T47D (cell line): ENCODE data around the gene JUP.
A peak's percentile ranks its signal among the peaks of the same experiment; 100 is the strongest.

ENCODE experiments used
- DNase-seq, 2 experiments: peaks; one replicate each; pipeline versions ENCODE4 v3.0.0 to v3.0.0-alpha.2; 2011 to 2012; ENCODE audit warnings: low read depth in 1 of 2, low spot score in 1 of 2
- JUND ChIP-seq: IDR thresholded peaks from 2 replicates; pipeline ENCODE4 v1.6.1; 2012; ENCODE audit warnings: low read depth
- in situ Hi-C: cut with HindIII; loops from 2 replicates; pipeline ENCODE4 v1.10.0; 2016; ENCODE audit warnings: low sequenced_read_pairs, low pct_unique_long_range_greater_than_20kb

The JUP gene

GRCh38 chr17:41750862-41751261 is 35.6 kb downstream of the JUP start:
- no peak for TF ChIP-seq JUND
- in situ Hi-C loops, result no loop called here
- no peak for DNase-seq

GRCh38 chr17:41748275-41748674 is 38.2 kb downstream of the JUP start:
- in situ Hi-C loops, result no loop called here
- DNase-seq, result no peak
- TF ChIP-seq JUND, result no peak

GRCh38 chr17:41741709-41742108 is 44.8 kb downstream of the JUP start:
- in situ Hi-C loops, result no loop called here
- DNase-seq, result no peak
- TF ChIP-seq JUND, result no peak

GRCh38 chr17:41740506-41740905 is 46.0 kb downstream of the JUP start:
- no peak for TF ChIP-seq JUND
- no peak for DNase-seq
- in situ Hi-C loops, result no loop called here

- TF ChIP-seq JUND, result no peak
- in situ Hi-C loops, result no loop called here
- no peak for DNase-seq
Measured at GRCh38 chr17:41739661-41740352, 46.7 kb downstream of the JUP start.

GRCh38 chr17:41738801-41739112 is 47.8 kb downstream of the JUP start:
- no peak for TF ChIP-seq JUND
- no peak for DNase-seq
- in situ Hi-C loops, result no loop called here

- DNase-seq, result peak; percentile 89
- in situ Hi-C loops, result no loop called here
- TF ChIP-seq JUND, result no peak
Measured at GRCh38 chr17:41738077-41738800, 48.3 kb downstream of the JUP start.

- no peak for DNase-seq
- TF ChIP-seq JUND, result no peak
- in situ Hi-C loops, result no loop called here
Measured at GRCh38 chr17:41737680-41738023, 48.9 kb downstream of the JUP start.

GRCh38 chr17:41736983-41737679 is 49.4 kb downstream of the JUP start:
- no peak for TF ChIP-seq JUND
- in situ Hi-C loops, result no loop called here
- DNase-seq, result no peak

GRCh38 chr17:41735744-41736143 is 50.8 kb downstream of the JUP start:
- no peak for TF ChIP-seq JUND
- in situ Hi-C loops, result no loop called here
- DNase-seq, result no peak

GRCh38 chr17:41734949-41735313 is 51.6 kb downstream of the JUP start:
- TF ChIP-seq JUND, result no peak
- in situ Hi-C loops, result no loop called here
- DNase-seq, result no peak

- in situ Hi-C loops, result no loop called here
- TF ChIP-seq JUND, result no peak
- DNase-seq, result peak; percentile 83 to 90
Measured at GRCh38 chr17:41734139-41734948, 52.2 kb downstream of the JUP start, which contains the start of gene HAP1. HAP1 (minus strand) TSS chr17:41734643; CDS start chr17:41734634, 9 bp downstream.
